ENCODE measurements around the gene SULT1A4. TPM values are rescaled to one million over a fixed set of nuclear protein-coding genes. Genes with fewer than 3 reads are reported as not detected.

SULT1A4 gene
- total RNA-seq (2022; extraction: Qiagen RNA extraction) = 23.0 to 35.5 TPM (median 28.4 TPM) in 5 replicates

GRCh38 chr16:29459706-29460646 is at the start of gene SULT1A4:
SULT1A4 (plus strand) TSS chr16:29459913; CDS start chr16:29461386, 1,473 bp downstream.

GRCh38 chr16:29454269-29454668 is 5.4 kb upstream of the SULT1A4 start, which contains the start of the genes BOLA2 and SLX1B:
BOLA2 (minus strand) TSS chr16:29454351; CDS start chr16:29454253, 98 bp downstream.
SLX1B (plus strand) TSS chr16:29454533.

GRCh38 chr16:29506308-29506707 is 46.6 kb downstream of the SULT1A4 start, which contains the start of gene NPIPB12:
NPIPB12 (minus strand) TSS chr16:29506408.

Other genes starting within 250 kb of the SULT1A4 start
- 0.41 to 1.8 TPM (median 1.2 TPM) in 5 replicates for gene NPIPB11, start 53.2 kb upstream of the SULT1A4 start, total RNA-seq (2022; extraction: Qiagen RNA extraction)
- 18.0 to 25.4 TPM (median 21.5 TPM) in 5 replicates for gene BOLA2, start 5.6 kb upstream of the SULT1A4 start, total RNA-seq (2022; extraction: Qiagen RNA extraction)
- gene SLX1B, start 5.4 kb upstream of the SULT1A4 start, total RNA-seq (2022; extraction: Qiagen RNA extraction) = 65.4 to 77.5 TPM (median 75.3 TPM) in 5 replicates
- gene NPIPB12, start 46.5 kb downstream of the SULT1A4 start, total RNA-seq (2022; extraction: Qiagen RNA extraction) = 15.7 to 37.4 TPM (median 29.7 TPM) in 5 replicates
- not detected in 5 replicates for gene SPN, start 203.3 kb downstream of the SULT1A4 start, total RNA-seq (2022; extraction: Qiagen RNA extraction)
- gene QPRT, start 219.3 kb downstream of the SULT1A4 start, total RNA-seq (2022; extraction: Qiagen RNA extraction) = 0.48 to 1.0 TPM (median 0.86 TPM) in 5 replicates

Measured in A549 treated with dexamethasone at 1 μM for 4 hours (cell line).